Coronary artery (tissue), 2 donors: ENCODE measurements around the gene DIP2B.
"Not testable (repeated sequence)": the region's sequence is repeated elsewhere in the genome, so short reads cannot be mapped to it uniquely, and the experiment has no call there.

Source experiments
- DNase-seq: peaks from one replicate; pipeline ENCODE4 v3.0.0-alpha.2; 2017; ENCODE audit warnings: low spot score
- H3K27ac ChIP-seq, 2 donors: fragments of 200-600 bp; sonication (generic); one replicate each; pipeline ENCODE4 v1.5.1; 2016 to 2019
- H3K4me3 ChIP-seq: fragments of 200-600 bp; sonication (generic); 2 replicates; pipeline ENCODE4 v1.5.1; 2016; ENCODE audit warnings: mild to moderate bottlenecking, moderate library complexity
- TF ChIP-seq, protein P1 (sequence below): fragments of 200-600 bp; sonication (generic); IDR thresholded peaks from one replicate; pipeline ENCODE4 v1.5.1; 2019; ENCODE audit warnings: antibody characterized with exemption

Gene DIP2B

DNA sequence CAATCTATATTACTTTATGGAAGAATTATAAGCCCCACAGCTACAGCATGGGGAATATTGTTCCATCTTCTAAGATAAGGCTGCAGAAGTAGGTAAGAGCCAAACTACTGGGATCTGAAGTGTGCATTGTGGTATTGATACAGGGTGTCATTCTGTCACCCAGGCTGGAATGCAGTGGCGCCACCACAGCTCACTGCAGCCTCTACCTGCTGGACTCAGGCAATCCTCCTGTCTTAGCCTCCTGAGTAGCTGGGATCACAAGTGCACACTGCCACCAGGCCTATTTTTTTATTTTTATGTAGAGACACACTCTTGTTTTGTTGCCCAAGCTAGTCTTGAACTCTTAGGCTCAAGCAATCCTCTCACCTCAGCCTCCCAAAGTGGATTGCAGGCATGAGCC is 21.3 kb upstream of the DIP2B start:
- H3K27ac ChIP-seq = no peak overlapping the region
- H3K4me3 ChIP-seq = no peak overlapping the region
- TF ChIP-seq, protein P1, sequence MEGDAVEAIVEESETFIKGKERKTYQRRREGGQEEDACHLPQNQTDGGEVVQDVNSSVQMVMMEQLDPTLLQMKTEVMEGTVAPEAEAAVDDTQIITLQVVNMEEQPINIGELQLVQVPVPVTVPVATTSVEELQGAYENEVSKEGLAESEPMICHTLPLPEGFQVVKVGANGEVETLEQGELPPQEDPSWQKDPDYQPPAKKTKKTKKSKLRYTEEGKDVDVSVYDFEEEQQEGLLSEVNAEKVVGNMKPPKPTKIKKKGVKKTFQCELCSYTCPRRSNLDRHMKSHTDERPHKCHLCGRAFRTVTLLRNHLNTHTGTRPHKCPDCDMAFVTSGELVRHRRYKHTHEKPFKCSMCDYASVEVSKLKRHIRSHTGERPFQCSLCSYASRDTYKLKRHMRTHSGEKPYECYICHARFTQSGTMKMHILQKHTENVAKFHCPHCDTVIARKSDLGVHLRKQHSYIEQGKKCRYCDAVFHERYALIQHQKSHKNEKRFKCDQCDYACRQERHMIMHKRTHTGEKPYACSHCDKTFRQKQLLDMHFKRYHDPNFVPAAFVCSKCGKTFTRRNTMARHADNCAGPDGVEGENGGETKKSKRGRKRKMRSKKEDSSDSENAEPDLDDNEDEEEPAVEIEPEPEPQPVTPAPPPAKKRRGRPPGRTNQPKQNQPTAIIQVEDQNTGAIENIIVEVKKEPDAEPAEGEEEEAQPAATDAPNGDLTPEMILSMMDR = no peak
- DNase-seq = no peak

DNA sequence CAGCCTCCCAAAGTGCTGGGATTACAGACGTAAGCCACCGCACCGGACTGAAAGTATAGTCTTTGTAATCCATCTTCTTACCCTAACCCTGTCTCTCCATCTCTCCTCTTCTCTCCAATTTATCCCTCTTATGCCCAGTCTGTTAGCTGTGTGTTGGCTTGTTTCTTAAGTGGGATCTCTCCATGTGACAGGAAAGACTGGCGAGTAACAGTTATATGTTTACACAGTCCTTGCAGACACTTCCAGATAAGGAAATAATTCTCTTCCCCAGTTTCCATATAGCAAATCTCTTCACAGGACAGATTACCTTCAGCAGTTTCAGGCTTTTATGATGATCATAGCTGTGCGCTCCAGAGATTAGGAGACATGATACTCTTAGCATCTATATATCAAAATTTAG is 16.0 kb upstream of the DIP2B start:
- Histone ChIP-seq H3K4me3 (no peak overlapping the region), H3K27ac (no peak overlapping the region)
- TF ChIP-seq, protein P1 = no peak
- no peak for DNase-seq

DNA sequence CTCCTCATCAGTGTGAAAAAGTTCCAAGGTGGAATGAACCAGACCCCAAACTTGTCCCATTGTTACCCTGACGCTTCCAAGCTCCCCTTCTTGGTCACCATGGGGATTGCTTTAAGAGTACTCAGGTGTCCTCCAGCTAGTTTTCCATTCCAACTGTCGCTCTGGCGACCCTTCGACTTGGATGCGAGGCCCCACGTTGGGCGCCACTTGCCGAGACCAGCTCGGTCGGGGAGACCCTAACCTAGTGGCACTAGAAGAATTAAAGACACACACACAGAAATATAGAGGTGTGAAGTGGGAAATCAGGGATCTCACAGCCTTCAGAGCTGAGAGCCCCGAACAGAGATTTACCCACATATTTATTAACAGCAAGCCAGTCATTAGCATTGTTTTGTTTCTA is 6.7 kb upstream of the DIP2B start:
- not testable (repeated sequence) for H3K27ac ChIP-seq, H3K4me3 ChIP-seq, DNase-seq

DNA sequence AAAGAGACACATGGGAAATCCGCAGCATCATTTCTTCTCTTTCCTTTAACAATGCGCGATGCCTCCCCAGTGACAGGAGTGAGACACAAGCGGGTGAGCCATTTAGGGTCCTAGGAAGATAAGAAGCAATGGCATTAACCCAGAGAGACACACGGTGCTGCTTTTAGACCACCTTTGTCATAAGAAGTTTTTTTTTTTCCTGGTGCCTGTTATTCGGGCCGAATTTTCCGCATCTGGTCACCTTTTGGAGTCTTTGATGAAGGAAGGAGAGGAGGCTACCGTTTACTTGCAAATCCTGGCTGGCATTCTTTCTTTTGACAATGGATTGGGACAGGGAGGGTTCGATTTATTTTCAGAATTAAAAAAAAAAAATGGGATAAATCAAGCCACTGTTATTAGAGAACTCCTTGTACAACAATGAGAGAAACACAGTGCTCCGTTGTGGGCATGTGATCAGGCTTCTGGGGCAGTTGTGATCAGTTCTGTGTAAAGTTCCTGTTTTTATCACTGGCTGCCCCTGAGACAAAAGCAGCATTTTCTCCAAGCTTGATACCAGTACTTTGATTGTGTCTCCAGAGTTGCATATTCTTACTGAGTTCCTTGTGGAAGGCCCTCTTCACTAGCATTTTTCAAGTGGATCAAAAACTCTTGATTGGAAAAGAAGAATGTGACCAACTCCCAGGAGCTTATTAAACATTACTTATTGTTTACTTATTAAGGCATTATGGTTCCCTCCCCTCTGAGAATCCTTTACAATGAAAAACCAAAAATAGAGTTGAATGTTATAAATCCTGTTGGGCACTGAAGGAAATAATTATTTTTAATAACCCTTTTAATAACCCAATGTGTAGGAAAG is 1.1 kb downstream of the DIP2B start:
- H3K27ac ChIP-seq = peak overlapping the region; percentile 80 to 96
- DNase-seq = no peak
- H3K4me3 ChIP-seq = peak overlapping the region; percentile 91
- TF ChIP-seq, protein P1 = no peak

DNA sequence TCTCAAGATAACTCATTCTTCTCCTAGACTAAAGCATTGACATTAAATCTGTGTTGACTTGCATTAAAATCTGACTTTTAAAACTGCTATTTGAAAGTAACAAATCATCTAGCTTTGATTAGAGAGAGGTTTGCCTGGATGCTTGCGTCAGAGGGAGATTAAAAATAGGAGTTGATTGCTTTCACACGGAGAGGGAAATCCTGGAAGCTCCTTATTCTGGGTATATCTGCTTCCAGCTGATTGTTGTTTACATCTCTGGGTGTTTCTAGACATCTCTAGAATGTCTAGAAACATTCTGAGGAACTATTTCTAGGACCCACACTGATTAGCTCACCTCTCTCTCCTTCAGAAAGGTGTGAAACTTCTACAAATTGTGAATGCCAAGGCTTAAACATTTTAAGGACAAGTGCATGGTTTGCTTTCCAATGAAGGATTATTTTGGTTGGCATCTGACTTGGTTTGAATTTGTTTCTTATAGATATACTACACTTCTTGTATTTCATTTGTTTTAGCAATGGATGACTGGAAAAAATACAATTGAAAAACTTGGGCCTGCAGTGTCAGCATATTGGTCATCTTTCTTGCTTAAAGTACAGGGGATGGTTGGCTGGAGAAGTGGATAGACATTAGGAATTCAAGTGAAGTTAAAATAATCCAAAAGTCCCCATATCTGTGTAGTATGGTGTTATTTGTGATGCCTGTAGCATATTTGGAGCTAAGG is 2.1 kb downstream of the DIP2B start:
- Histone ChIP-seq H3K4me3 (peak overlapping the region; percentile 91), H3K27ac (no peak overlapping the region)
- TF ChIP-seq, protein P1 = no peak
- DNase-seq = no peak

DNA sequence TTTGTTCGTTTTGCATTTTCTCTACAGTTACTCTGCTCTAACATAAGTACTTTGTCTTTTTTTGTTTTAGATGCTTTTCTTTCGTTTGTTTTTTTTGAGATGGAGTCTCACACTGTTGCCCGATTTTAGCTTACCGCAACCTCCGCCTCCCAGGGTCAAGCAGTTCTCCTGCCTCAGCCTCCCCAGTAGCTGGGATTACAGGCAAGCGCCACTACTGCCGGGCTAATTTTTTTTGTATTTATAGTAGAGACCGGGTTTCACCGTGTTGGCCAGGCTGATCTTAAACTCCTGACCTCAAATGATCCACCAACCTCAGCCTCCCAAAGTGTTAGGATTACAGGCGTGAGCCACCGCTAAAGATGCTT is 2.7 kb downstream of the DIP2B start:
- Histone ChIP-seq H3K27ac (no peak overlapping the region), H3K4me3 (no peak overlapping the region)
- TF ChIP-seq, protein P1 = no peak
- no peak for DNase-seq

DNA sequence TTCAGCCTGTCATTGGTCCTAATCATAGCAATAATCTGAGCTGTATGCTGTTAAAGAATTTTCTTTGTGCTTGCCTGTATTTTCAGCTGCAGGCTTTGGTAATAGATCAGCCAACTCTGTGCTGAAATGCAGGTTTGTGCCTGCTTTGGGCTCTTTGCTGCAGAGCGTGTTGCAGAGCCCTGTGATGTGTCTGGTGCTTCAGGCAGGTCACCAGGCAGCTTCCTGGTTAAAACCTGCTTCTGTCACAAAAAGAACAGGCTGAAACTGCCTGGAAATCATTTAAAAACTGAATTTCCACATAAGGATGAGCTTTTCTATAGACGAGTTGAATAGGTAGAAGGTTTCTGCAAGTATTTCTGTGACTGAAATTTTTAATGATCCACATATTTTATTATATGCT is 3.1 kb downstream of the DIP2B start:
- H3K4me3 ChIP-seq = no peak overlapping the region
- H3K27ac ChIP-seq = no peak overlapping the region
- DNase-seq = no peak
- TF ChIP-seq, protein P1 = no peak
